Measurements from ENCODE around the gene PARVB. TPM values are rescaled to one million over a fixed set of nuclear protein-coding genes. Genes with fewer than 3 reads are reported as not detected.

Gene PARVB
- total RNA-seq, 4 donors from 2014 or later: 59.5 to 82.0 (median 61.2) TPM

GRCh38 chr22:44018594-44018993 is 5.5 kb upstream of the PARVB start:
- TF ChIP-seq, protein P1, sequence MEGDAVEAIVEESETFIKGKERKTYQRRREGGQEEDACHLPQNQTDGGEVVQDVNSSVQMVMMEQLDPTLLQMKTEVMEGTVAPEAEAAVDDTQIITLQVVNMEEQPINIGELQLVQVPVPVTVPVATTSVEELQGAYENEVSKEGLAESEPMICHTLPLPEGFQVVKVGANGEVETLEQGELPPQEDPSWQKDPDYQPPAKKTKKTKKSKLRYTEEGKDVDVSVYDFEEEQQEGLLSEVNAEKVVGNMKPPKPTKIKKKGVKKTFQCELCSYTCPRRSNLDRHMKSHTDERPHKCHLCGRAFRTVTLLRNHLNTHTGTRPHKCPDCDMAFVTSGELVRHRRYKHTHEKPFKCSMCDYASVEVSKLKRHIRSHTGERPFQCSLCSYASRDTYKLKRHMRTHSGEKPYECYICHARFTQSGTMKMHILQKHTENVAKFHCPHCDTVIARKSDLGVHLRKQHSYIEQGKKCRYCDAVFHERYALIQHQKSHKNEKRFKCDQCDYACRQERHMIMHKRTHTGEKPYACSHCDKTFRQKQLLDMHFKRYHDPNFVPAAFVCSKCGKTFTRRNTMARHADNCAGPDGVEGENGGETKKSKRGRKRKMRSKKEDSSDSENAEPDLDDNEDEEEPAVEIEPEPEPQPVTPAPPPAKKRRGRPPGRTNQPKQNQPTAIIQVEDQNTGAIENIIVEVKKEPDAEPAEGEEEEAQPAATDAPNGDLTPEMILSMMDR (IDR thresholded peaks at IDR 0.05): no peak
- DNase-seq (ENCODE audit: low spot score): no peak
- no peak for ATAC-seq (ENCODE audit: low FRiP score)

- TF ChIP-seq, protein P1 (IDR thresholded peaks at IDR 0.05): no peak
- no peak for DNase-seq (ENCODE audit: low spot score)
Measured at GRCh38 chr22:44019416-44019815, 4.7 kb upstream of the PARVB start.

GRCh38 chr22:44019846-44020245 is 4.3 kb upstream of the PARVB start:
- ATAC-seq (ENCODE audit: low FRiP score) (no peak), DNase-seq (ENCODE audit: low spot score) (no peak)
- TF ChIP-seq, protein P1 (IDR thresholded peaks at IDR 0.05): no peak

More at GRCh38 chr22:44019416-44019815, 4.7 kb upstream of the PARVB start:
- no peak for ATAC-seq (ENCODE audit: low FRiP score)

GRCh38 chr22:44020981-44021380 is 3.1 kb upstream of the PARVB start:
- ATAC-seq (ENCODE audit: low FRiP score) (no peak), DNase-seq (ENCODE audit: low spot score) (no peak)

GRCh38 chr22:44023404-44024287 is 456 bp upstream of the PARVB start:
- no peak for DNase-seq (ENCODE audit: low spot score)
- TF ChIP-seq, protein P1 (IDR thresholded peaks at IDR 0.05): no peak
- ATAC-seq (ENCODE audit: low FRiP score): peak; percentile 77

More at GRCh38 chr22:44020981-44021380, 3.1 kb upstream of the PARVB start:
- TF ChIP-seq, protein P1 (IDR thresholded peaks at IDR 0.05): no peak

DNA sequence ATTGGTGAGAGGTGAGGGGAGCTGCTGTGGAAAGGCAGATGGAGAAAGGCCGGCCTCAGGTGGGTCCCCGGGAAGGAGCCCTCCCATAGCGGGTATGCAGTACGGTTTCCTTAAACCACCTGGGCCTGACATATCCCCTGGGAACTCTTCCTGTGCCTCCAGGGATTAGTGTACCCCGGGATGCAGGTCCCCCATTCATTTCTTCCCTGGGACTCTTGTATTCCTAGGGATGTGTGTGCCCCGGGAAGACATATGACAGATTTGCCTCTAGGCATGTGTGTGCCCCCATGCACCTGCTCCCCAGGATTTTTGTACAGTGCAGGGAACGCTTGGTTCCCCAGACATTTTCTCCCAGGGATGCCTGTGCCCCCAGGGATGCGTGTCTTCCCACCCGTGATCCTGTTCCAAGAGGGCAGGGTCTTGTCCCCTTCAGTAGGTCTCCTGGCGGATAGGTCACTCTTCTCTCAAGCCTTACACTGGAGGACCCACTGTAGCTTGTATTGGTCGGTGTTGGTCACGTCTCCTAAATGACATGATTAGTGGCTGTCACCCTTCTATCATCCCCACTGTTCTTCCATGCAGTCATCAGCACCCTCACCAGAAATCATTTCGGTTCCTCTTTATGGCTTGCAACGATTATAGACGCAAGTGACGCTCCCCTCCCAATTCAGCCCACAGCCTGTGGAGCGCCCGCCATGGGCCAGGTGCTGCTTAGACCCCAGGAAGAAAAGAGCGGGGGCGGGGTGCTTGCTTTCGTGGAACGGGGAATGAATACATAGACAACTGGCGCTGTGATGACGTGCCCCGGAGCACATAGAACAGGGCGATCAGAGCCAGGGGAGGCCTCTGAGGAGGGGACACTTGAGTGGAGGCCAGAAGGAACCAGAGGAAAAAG is 1.3 kb downstream of the PARVB start:
- TF ChIP-seq, protein P1 (IDR thresholded peaks at IDR 0.05): no peak
- no peak for DNase-seq (ENCODE audit: low spot score)
- no peak for ATAC-seq (ENCODE audit: low FRiP score)

Measured in omental fat pad (tissue), 4 donors.